ENCODE results near the gene PLA2G12B.

GRCh38 chr10:72906446-72906845 lies 48.2 kb downstream of the PLA2G12B start:
- TF ChIP-seq, protein P1, sequence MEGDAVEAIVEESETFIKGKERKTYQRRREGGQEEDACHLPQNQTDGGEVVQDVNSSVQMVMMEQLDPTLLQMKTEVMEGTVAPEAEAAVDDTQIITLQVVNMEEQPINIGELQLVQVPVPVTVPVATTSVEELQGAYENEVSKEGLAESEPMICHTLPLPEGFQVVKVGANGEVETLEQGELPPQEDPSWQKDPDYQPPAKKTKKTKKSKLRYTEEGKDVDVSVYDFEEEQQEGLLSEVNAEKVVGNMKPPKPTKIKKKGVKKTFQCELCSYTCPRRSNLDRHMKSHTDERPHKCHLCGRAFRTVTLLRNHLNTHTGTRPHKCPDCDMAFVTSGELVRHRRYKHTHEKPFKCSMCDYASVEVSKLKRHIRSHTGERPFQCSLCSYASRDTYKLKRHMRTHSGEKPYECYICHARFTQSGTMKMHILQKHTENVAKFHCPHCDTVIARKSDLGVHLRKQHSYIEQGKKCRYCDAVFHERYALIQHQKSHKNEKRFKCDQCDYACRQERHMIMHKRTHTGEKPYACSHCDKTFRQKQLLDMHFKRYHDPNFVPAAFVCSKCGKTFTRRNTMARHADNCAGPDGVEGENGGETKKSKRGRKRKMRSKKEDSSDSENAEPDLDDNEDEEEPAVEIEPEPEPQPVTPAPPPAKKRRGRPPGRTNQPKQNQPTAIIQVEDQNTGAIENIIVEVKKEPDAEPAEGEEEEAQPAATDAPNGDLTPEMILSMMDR (IDR thresholded peaks at IDR 0.05; ENCODE audit: low read depth, low read length, poor library complexity, severe bottlenecking): no peak
- no peak for TF ChIP-seq EZH2phosphoT487 (IDR thresholded peaks at IDR 0.05; ENCODE audit: borderline replicate concordance, low read length)

All from DOHH2 (cell line).